AG04450 (cell line): Measurements from ENCODE around the gene PNPLA5. TPM values are rescaled to one million over a fixed set of nuclear protein-coding genes. Genes with fewer than 3 reads are reported as not detected.

Source experiments
- CTCF ChIA-PET: fragments of 300-600, 350-600 bp; formaldehyde crosslinking; extraction: SDS; loops from one replicate; lab custom pipeline; 2022; ENCODE audit warnings: antibody characterized with exemption, inconsistent platforms; lab: Charles Lee
- POLR2A ChIA-PET: fragments of 350-600 bp; formaldehyde crosslinking; extraction: SDS; loops from one replicate; lab custom pipeline; 2021; ENCODE audit warnings: antibody characterized with exemption, inconsistent platforms; lab: Yijun Ruan, JAX
- DNase-seq: peaks from one replicate; pipeline ENCODE4 v3.0.0-alpha.2; 2011; ENCODE audit warnings: low read depth, low spot score
- H3K27ac ChIP-seq: one replicate; pipeline ENCODE4 v1.5.1; 2012; ENCODE audit warnings: low read depth, low read length, control low read depth
- H3K27me3 ChIP-seq: one replicate; pipeline ENCODE4 v1.6.0; 2012; ENCODE audit warnings: low read length; ENCODE audit not compliant: control insufficient read depth, insufficient read depth
- H3K4me3 ChIP-seq: 2 replicates; pipeline ENCODE4 v1.5.1; 2011; ENCODE audit warnings: mild to moderate bottlenecking, low read depth, low read length, control low read depth
- H3K9me3 ChIP-seq: 2 replicates; pipeline ENCODE4 v1.5.1; 2012; ENCODE audit warnings: low read length; ENCODE audit not compliant: control insufficient read depth, insufficient read depth
- CTCF ChIP-seq: IDR thresholded peaks from 2 replicates; pipeline ENCODE4 v1.5.1; 2011; ENCODE audit warnings: low read depth, low read length, control low read depth, inconsistent platforms
- polyA plus RNA-seq: library from polyadenylated mRNA; depleted of rRNA; stranded (reverse); fragments of >200 nt; gene quantifications from 2 replicates; pipeline ENCODE4 v1.2.3, GENCODE V29; 2011

The PNPLA5 gene
- polyA plus RNA-seq, 1 experiment = 0.12 TPM

- H3K4me3 ChIP-seq = no peak overlapping the region
- H3K27me3 ChIP-seq = peaks cover 14% of the 10 kb centered on the region
- peaks cover 6% of the 10 kb centered on the region for H3K9me3 ChIP-seq
- CTCF ChIA-PET = interaction anchor here (0.7 to 2.0 kb wide), 5 partner anchors 14 to 593 kb away, joined by 3 to 19 read pairs (median 4); no protein-coding TSS in a partner anchor
- POLR2A ChIA-PET = interaction anchor here (0.6 kb wide), 2 partner anchors 42 to 434 kb away, joined by 3 read pairs; partner anchors contain the start of gene PNPLA3
- TF ChIP-seq CTCF = no peak
- no peak overlapping the region for H3K27ac ChIP-seq
- DNase-seq = no peak
Observed at GRCh38 chr22:43882122-43882767, 9.6 kb downstream of the PNPLA5 start.

GRCh38 chr22:43881091-43882061, 10.4 kb downstream of the PNPLA5 start:
- DNase-seq = no peak
- no peak for TF ChIP-seq CTCF
- Histone ChIP-seq H3K9me3 (peaks cover 6% of the 10 kb centered on the region), H3K27ac (no peak overlapping the region), H3K27me3 (peaks cover 14% of the 10 kb centered on the region), H3K4me3 (no peak overlapping the region)
- ChIA-PET CTCF (interaction anchor here (2.0 kb wide), 1 partner anchor 65 kb away, joined by 19 read pairs; no protein-coding TSS in a partner anchor), POLR2A (no interaction called here)

- no peak overlapping the region for H3K4me3 ChIP-seq
- no peak for DNase-seq
- CTCF ChIA-PET = no interaction called here
- no peak overlapping the region for H3K27ac ChIP-seq
- POLR2A ChIA-PET = no interaction called here
- no peak for TF ChIP-seq CTCF
- peaks cover 14% of the 10 kb centered on the region for H3K27me3 ChIP-seq
- H3K9me3 ChIP-seq = peaks cover 6% of the 10 kb centered on the region
Observed at GRCh38 chr22:43880541-43880991, 11.2 kb downstream of the PNPLA5 start.

GRCh38 chr22:43879901-43880540, 11.8 kb downstream of the PNPLA5 start:
- Histone ChIP-seq H3K9me3 (peaks cover 6% of the 10 kb centered on the region), H3K27me3 (peaks cover 14% of the 10 kb centered on the region), H3K27ac (no peak overlapping the region), H3K4me3 (no peak overlapping the region)
- ChIA-PET CTCF (no interaction called here), POLR2A (no interaction called here)
- TF ChIP-seq CTCF = no peak
- no peak for DNase-seq
